Gastroesophageal sphincter (tissue), 3 donors: ENCODE data around the gene TRERF1.

Experiments used
- CTCF ChIP-seq, 4 experiments: fragments of 200-600 bp in 2 of 4; fragments of 450-650 bp in 2 of 4; sonication (generic) in 1 of 4; IDR thresholded peaks; one replicate each; pipeline ENCODE4 v1.5.1; 2017 to 2019; ENCODE audit warnings: antibody characterized with exemption in 4 of 4, mild to moderate bottlenecking in 2 of 4, moderate library complexity in 2 of 4
- POLR2AphosphoS5 ChIP-seq: sonication (generic); formaldehyde crosslinking; IDR thresholded peaks from one replicate; pipeline ENCODE4 v1.6.1; 2017; ENCODE audit warnings: antibody characterized with exemption

DNA sequence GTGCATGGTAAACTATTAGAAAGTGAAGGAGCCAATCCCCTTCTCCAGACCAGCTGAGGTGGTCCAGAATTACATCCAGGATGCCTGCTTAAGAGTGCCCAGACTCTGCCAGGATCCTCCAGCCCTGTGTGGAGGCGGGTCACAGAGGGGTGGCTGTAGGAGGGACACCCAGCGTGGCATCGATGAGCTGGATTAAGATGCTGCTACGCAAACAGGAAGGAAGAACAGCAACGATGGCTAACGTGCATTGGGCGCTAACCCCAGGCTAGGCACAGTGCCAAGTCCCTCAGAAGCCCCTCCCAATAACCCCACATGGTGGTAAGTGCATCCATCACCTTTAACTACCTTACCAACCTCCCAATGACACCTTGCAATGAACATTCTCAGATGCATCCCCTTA lies 170.2 kb downstream of the TRERF1 start:
- TF ChIP-seq CTCF (IDR thresholded peaks at IDR 0.05): no peak
- no peak for TF ChIP-seq POLR2AphosphoS5
